ENCODE results near the gene AQP12B.
"Not testable (repeated sequence)": the region's sequence is repeated elsewhere in the genome, so short reads cannot be mapped to it uniquely, and the experiment has no call there.

Gene AQP12B

DNA sequence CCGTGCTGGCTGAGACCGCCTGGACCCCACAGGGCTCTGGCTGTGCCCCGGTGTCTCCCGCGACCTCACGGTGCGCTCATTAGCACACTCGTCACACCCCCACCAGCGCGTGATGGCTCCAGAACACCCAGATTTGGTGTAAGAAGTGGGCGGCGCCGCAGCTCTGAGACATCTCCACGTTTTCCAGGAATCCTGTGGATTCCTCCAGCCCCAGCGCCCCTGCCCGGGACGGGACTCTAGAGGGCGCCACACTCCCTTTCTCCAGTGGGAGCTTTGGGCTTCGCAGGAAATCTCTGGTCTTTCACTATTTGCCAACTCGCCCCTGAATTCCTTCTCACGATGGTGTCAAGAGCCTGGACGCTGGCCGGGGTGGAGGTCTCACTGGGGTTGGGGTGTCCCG, 7.3 kb downstream of the AQP12B start:
- not testable (repeated sequence) for H3K4me3 ChIP-seq (ENCODE audit: severe bottlenecking); ATAC-seq (ENCODE audit: low read depth); H3K4me1 ChIP-seq (ENCODE audit: insufficient read depth, poor library complexity, severe bottlenecking); H3K27ac ChIP-seq (ENCODE audit: poor library complexity, severe bottlenecking); H3K9me3 ChIP-seq (ENCODE audit: severe bottlenecking); H3K36me3 ChIP-seq (ENCODE audit: low read depth); DNase-seq (ENCODE audit: low spot score)
- H3K27me3 ChIP-seq (ENCODE audit: insufficient read depth, poor library complexity, severe bottlenecking): peaks cover 27% of the 10 kb centered on the region

DNA sequence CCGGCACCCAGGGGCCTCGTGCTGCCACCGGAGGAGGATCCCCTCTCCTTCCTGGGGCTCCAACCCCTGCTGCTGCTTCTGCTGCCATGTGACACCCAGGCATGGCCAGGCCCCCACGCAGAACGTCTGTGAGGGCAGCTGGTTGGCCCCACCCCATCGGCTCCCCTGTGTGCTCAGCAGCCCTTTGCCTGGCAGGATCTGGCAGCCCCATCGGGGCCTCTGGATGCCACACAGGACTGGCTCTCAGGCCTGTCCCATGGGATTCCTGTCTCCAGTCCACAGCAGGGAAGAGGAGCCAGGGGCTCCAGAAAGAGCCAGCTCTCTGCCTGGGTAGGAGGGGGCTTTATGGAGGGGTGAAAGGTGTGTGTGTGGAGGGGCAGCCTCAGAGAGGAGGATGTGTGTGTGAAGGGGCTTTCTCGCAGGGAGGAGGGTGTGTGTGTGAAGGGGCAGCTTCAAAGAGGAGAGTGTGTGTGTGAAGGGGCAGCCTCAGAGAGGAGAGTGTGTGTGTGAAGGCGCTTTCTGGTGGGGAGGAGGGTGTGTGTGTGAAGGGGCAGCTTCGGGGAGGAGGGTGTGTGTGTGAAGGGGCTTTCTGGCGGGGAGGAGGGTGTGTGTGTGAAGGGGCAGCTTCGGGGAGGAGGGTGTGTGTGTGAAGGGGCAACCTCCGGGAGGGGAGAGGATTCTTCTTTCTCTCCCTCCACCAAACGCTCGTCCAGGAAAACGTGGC, 8.1 kb downstream of the AQP12B start:
- DNase-seq (ENCODE audit: low spot score); H3K27ac ChIP-seq (ENCODE audit: poor library complexity, severe bottlenecking); H3K9me3 ChIP-seq (ENCODE audit: severe bottlenecking); H3K4me3 ChIP-seq (ENCODE audit: severe bottlenecking); H3K36me3 ChIP-seq (ENCODE audit: low read depth); H3K4me1 ChIP-seq (ENCODE audit: insufficient read depth, poor library complexity, severe bottlenecking); ATAC-seq (ENCODE audit: low read depth): not testable (repeated sequence)
- H3K27me3 ChIP-seq (ENCODE audit: insufficient read depth, poor library complexity, severe bottlenecking): peaks cover 34% of the 10 kb centered on the region

DNA sequence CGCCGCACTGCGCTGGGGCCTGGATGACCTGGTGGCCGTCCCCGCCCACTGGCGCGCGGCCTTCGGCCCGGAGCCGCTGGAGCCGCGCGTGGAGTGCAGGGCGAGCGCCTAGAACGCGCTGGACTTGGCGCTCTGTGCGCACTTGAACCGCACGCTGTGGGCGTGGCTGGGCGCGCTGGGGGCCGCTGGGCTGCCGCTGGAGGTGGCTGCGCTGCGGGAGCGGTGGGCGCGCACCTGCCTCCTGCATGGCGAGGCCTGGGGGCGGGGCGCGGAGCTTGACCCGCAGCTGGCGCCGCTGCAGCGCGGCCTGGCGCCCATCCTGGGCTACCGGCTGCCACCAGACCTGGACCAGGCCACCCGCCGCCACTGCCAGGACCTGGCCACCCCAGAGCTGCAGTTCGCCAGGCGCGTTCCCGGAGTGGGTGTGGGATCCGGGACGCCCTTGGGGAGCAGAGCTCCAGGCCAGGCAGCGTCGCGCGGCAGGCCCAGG, 9.9 kb downstream of the AQP12B start:
- TF ChIP-seq, protein P1, sequence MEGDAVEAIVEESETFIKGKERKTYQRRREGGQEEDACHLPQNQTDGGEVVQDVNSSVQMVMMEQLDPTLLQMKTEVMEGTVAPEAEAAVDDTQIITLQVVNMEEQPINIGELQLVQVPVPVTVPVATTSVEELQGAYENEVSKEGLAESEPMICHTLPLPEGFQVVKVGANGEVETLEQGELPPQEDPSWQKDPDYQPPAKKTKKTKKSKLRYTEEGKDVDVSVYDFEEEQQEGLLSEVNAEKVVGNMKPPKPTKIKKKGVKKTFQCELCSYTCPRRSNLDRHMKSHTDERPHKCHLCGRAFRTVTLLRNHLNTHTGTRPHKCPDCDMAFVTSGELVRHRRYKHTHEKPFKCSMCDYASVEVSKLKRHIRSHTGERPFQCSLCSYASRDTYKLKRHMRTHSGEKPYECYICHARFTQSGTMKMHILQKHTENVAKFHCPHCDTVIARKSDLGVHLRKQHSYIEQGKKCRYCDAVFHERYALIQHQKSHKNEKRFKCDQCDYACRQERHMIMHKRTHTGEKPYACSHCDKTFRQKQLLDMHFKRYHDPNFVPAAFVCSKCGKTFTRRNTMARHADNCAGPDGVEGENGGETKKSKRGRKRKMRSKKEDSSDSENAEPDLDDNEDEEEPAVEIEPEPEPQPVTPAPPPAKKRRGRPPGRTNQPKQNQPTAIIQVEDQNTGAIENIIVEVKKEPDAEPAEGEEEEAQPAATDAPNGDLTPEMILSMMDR (IDR thresholded peaks at IDR 0.05; ENCODE audit: poor library complexity, severe bottlenecking): no peak
- Histone ChIP-seq H3K9me3 (ENCODE audit: severe bottlenecking) (no peaks in the 10 kb centered on the region), H3K27me3 (ENCODE audit: insufficient read depth, poor library complexity, severe bottlenecking) (peaks cover 51% of the 10 kb centered on the region), H3K27ac (ENCODE audit: poor library complexity, severe bottlenecking) (no peak overlapping the region), H3K36me3 (ENCODE audit: low read depth) (no peaks in the 10 kb centered on the region), H3K4me1 (ENCODE audit: insufficient read depth, poor library complexity, severe bottlenecking) (no peaks in the 10 kb centered on the region), H3K4me3 (ENCODE audit: severe bottlenecking) (no peak overlapping the region)
- ATAC-seq (ENCODE audit: low read depth) (no peak), DNase-seq (ENCODE audit: low spot score) (no peak)

DNA sequence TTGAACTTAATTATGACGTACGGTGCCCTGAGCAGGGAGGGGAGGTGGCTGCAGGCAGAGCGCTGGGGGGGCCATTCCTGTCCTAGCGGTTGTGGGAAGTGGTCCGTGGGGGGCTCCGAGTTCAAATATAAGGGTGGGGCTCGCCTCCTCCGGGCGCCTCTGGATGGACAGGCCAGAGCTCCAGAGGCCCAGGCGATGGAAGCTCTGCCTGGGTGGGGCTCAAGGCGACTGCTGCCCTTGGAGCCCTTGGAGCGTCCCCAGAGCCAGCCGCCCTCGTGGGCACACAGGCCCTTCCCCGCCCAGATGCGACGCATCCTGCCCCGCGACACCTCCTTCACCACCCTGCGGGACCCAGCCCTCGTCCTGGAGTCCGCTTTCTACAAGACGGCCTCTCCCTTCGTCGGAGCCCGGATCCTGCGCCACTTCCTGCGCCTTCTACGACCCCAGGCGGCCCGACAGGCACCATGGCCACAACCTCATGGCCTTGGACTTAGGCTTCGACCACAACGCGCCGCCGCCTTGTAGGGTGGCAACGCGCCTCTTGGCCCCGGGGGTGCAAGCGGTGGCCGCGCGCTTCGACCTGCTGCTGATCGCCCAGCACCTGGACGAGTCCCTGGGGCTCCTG, 10.5 kb downstream of the AQP12B start:
- no peak for ATAC-seq (ENCODE audit: low read depth)
- no peaks in the 10 kb centered on the region for H3K9me3 ChIP-seq (ENCODE audit: severe bottlenecking)
- no peak overlapping the region for H3K27ac ChIP-seq (ENCODE audit: poor library complexity, severe bottlenecking)
- no peak overlapping the region for H3K4me3 ChIP-seq (ENCODE audit: severe bottlenecking)
- no peaks in the 10 kb centered on the region for H3K4me1 ChIP-seq (ENCODE audit: insufficient read depth, poor library complexity, severe bottlenecking)
- H3K36me3 ChIP-seq (ENCODE audit: low read depth): no peaks in the 10 kb centered on the region
- peaks cover 57% of the 10 kb centered on the region for H3K27me3 ChIP-seq (ENCODE audit: insufficient read depth, poor library complexity, severe bottlenecking)
- DNase-seq (ENCODE audit: low spot score): no peak
- TF ChIP-seq, protein P1 (IDR thresholded peaks at IDR 0.05; ENCODE audit: poor library complexity, severe bottlenecking): no peak

DNA sequence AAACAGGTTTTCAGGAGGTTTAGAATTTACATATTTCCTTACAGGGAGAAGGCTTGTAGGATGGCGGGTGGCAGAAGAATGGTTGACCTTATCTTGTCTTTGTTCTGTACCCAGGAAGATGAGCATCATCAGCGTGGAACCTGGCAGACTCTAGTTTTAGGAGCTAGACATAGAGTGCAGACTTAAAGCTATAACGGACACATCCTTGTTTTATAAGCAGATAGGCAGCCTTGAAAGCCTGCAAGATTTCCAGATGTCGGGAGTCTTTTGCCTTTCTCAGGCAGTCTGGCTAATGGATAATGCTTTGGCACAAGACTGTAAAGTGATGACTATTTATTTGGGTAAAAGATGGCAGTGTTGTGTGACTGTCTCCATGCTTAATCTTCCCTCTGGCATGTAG, 11.7 kb downstream of the AQP12B start:
- TF ChIP-seq, protein P1 (IDR thresholded peaks at IDR 0.05; ENCODE audit: poor library complexity, severe bottlenecking): no peak
- DNase-seq (ENCODE audit: low spot score) (no peak), ATAC-seq (ENCODE audit: low read depth) (no peak)
- Histone ChIP-seq H3K9me3 (ENCODE audit: severe bottlenecking) (no peaks in the 10 kb centered on the region), H3K36me3 (ENCODE audit: low read depth) (no peaks in the 10 kb centered on the region), H3K4me1 (ENCODE audit: insufficient read depth, poor library complexity, severe bottlenecking) (no peaks in the 10 kb centered on the region), H3K27ac (ENCODE audit: poor library complexity, severe bottlenecking) (no peak overlapping the region), H3K4me3 (ENCODE audit: severe bottlenecking) (no peak overlapping the region), H3K27me3 (ENCODE audit: insufficient read depth, poor library complexity, severe bottlenecking) (peaks cover 69% of the 10 kb centered on the region)

DNA sequence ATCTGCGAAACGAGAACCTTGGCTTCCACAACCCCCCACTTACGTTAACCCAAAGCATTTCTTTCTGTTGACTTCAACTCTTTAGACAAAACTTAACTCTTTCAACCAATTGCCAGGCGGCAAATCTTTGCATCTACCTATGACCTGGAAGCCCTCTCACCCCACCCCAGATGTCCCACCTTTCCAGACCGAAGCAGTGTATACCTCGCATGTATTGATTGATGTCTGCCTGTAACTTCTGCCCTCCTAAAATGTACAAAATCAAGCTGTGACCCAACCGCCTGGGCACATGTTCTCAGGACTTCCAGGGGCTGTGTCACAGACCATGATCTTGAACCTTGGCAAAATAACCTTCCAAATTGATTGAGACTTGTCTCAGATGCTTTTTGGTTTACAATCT, 12.3 kb downstream of the AQP12B start:
- Histone ChIP-seq H3K4me3 (ENCODE audit: severe bottlenecking) (no peak overlapping the region), H3K27me3 (ENCODE audit: insufficient read depth, poor library complexity, severe bottlenecking) (peaks cover 73% of the 10 kb centered on the region)
- no peak for DNase-seq (ENCODE audit: low spot score)

More for the DNA sequence above, 12.3 kb downstream of the AQP12B start:
- TF ChIP-seq, protein P1 (IDR thresholded peaks at IDR 0.05; ENCODE audit: poor library complexity, severe bottlenecking): no peak
- no peak overlapping the region for H3K27ac ChIP-seq (ENCODE audit: poor library complexity, severe bottlenecking)
- no peaks in the 10 kb centered on the region for H3K9me3 ChIP-seq (ENCODE audit: severe bottlenecking)
- no peaks in the 10 kb centered on the region for H3K4me1 ChIP-seq (ENCODE audit: insufficient read depth, poor library complexity, severe bottlenecking)
- H3K36me3 ChIP-seq (ENCODE audit: low read depth): no peaks in the 10 kb centered on the region
- no peak for ATAC-seq (ENCODE audit: low read depth)

All from RWPE2 (cell line).